ENCODE measurements around the gene COMMD2.
A peak's percentile ranks its signal among the peaks of the same experiment; 100 is the strongest.

The COMMD2 gene

DNA sequence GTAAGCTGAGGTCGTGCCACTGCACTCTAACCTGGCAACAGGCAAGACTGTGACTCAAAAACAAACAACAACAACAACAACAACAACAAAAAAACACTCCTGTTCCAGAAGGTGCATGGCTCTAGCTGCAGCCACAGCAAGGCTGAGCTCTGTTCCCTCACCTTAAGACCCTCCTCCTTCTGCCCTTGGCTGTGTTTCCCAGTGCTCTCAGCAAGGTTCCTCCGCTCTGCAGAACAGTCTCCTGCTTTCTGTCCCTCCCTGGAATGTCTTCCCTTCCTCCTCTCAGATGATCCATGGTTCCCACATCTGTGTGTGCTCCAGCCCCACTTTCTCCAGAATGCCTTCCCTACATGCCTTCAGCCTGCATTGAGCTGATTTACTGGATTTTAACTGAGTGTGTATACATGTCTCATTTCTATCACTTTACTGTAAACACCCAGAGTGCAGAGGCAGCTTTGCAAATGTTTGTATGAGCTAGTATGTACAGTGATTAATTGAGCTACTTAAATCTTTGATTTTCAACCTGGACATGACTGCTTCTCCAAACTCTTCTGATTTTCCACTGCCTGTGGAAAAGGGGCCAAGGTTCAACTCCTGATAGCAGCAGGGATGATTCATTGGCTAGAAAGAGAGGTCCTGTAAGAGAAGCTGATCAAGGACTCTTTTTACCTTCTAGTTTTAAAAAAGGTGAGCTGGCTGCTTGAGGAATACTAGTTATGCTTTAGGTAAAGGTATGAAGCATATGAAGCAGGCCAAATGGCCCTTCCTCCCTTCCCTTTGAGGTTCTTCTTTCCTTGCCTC, 25.3 kb upstream of the COMMD2 start:
- TF ChIP-seq, protein P1, sequence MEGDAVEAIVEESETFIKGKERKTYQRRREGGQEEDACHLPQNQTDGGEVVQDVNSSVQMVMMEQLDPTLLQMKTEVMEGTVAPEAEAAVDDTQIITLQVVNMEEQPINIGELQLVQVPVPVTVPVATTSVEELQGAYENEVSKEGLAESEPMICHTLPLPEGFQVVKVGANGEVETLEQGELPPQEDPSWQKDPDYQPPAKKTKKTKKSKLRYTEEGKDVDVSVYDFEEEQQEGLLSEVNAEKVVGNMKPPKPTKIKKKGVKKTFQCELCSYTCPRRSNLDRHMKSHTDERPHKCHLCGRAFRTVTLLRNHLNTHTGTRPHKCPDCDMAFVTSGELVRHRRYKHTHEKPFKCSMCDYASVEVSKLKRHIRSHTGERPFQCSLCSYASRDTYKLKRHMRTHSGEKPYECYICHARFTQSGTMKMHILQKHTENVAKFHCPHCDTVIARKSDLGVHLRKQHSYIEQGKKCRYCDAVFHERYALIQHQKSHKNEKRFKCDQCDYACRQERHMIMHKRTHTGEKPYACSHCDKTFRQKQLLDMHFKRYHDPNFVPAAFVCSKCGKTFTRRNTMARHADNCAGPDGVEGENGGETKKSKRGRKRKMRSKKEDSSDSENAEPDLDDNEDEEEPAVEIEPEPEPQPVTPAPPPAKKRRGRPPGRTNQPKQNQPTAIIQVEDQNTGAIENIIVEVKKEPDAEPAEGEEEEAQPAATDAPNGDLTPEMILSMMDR (conservative IDR thresholded peaks at IDR 0.05; ENCODE audit: low read depth, low read length): no peak
- no peak overlapping the region for H3K4me3 ChIP-seq (ENCODE audit: low read depth, low read length)
- no peak for DNase-seq (ENCODE audit: low read depth)

DNA sequence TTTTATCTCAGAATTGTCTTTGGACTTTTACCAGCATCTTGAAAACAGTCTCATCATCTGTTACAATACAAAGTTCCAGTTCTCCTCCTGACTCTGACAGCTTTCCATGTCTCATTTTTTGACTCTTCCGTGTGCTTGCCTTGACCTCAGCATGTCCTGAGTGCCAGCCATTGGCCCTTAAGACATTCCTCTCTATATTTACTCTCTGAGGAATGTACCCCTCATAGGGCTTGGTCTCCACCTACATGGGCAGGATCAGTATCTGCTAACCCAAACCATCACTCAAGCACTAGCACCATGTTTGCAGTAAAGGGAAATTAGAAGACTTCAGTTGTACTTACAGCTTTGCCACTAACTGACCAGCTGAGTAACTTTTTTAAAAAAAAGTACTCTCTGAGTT, 23.9 kb upstream of the COMMD2 start:
- H3K4me3 ChIP-seq (ENCODE audit: low read depth, low read length): no peak overlapping the region
- TF ChIP-seq, protein P1 (conservative IDR thresholded peaks at IDR 0.05; ENCODE audit: low read depth, low read length): no peak
- DNase-seq (ENCODE audit: low read depth): no peak

DNA sequence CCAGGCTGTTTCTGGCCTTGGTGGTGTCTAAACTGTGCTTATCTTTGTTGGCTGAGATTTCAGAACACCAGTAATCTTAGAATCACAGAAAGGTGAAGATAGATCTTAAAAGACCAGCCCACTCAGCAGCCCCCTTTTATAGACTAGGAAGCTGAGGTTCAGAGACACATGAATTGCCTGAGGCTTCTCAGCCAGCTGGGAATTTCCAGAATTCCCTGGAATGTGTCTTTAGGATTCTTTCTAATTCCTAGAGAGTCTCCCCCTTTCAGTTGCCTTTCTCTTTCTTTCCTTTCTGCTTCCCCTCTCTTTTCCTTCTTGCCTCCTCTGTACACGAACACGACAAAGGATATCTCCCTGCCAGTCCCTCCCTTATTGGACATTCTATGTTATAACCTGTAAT, 20.6 kb upstream of the COMMD2 start:
- no peak overlapping the region for H3K4me3 ChIP-seq (ENCODE audit: low read depth, low read length)
- TF ChIP-seq, protein P1 (conservative IDR thresholded peaks at IDR 0.05; ENCODE audit: low read depth, low read length): no peak
- DNase-seq (ENCODE audit: low read depth): no peak

DNA sequence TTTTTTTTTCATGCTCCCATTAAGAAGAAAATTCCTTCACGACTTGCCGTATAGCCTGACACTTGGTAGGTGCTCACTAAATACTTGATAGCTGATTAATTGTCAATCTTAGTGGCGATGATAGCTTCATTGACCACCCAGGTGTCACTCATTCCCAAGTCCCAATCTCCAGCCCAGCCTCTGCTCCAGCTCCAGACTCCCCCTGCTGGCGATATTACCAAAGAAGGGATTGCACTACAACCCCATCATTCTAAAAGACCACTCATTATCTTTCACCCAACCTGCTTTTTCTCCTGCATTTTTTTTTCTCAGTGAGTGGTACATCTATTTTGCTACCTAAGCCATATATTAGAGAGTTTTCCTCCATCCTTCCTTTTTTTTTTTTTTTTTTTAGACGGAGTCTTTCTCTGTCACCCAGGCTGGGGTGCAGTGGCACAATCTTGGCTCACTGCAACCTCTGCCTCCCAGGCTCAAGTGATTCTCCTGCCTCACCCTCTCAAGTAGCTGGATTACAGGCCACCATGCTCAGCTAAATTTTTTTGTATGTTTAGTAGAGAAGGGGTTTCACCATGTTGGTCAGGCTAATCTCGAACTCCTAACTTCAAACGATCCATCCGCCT, 19.5 kb upstream of the COMMD2 start:
- H3K4me3 ChIP-seq (ENCODE audit: low read depth, low read length): no peak overlapping the region
- DNase-seq (ENCODE audit: low read depth): peak; percentile 57
- TF ChIP-seq, protein P1 (conservative IDR thresholded peaks at IDR 0.05; ENCODE audit: low read depth, low read length): peak; percentile 88

DNA sequence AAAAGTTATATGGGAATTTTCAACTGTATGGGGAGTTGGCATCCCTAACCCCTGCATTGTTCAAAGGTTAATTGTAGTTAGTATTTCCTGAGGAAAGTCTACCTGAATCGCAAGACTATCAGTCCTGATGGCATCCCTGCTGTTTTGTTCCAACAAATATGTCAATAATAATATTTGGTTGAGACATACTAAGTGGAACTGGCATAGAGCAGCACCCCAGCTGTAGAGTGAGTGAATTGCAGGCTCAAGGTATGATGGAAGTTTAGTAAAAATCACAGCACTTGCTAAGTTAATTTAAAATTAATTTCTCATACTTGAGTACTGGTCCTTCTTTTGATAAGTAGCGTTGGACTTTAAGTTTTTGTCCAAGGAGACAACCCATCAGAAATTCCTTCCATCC, 18.0 kb upstream of the COMMD2 start:
- H3K4me3 ChIP-seq (ENCODE audit: low read depth, low read length): no peak overlapping the region
- peak; percentile 26 for DNase-seq (ENCODE audit: low read depth)
- TF ChIP-seq, protein P1 (conservative IDR thresholded peaks at IDR 0.05; ENCODE audit: low read depth, low read length): peak; percentile 46

DNA sequence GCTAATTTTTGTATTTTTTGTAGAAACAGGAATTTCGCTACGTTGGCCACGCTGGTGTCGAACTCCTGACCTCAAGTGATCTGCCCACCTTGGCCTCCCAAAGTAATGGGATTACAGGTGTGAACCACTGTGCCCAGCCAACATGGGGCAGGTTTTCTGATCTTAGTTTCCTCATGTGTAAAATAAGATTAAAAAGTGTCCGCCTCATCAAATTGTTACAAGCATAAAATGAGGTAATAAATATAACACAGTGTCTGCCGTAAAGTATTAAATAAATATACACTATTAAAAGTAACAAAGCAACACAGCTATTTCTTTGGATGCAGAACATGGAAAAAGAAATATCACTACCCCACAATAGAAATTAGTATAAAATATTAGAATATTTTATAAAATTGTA, 16.4 kb upstream of the COMMD2 start:
- TF ChIP-seq, protein P1 (conservative IDR thresholded peaks at IDR 0.05; ENCODE audit: low read depth, low read length): no peak
- no peak for DNase-seq (ENCODE audit: low read depth)
- H3K4me3 ChIP-seq (ENCODE audit: low read depth, low read length): no peak overlapping the region

DNA sequence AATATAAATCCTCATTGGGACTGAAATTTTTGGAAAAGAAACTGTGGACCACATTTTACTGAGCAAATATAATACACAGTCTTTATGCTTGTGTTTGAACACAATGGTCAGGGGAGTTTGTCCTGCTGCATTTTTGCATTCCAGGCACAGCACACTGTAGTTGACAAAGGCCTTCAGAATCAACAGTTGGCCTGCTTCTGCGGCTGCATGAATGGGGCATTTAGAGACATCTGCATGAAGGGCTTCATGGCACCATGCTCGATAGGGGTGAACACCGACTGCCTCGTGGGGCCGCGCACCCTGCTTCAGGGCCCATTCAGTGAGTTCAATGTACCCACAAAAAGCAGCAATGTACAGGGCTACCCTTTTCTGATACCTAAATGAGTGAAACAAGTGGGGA, 15.4 kb upstream of the COMMD2 start:
- no peak overlapping the region for H3K4me3 ChIP-seq (ENCODE audit: low read depth, low read length)
- TF ChIP-seq, protein P1 (conservative IDR thresholded peaks at IDR 0.05; ENCODE audit: low read depth, low read length): no peak
- no peak for DNase-seq (ENCODE audit: low read depth)
